GM12891 (cell line): ENCODE measurements around the gene IFIT1.
"Not testable (repeated sequence)": the region's sequence is repeated elsewhere in the genome, so short reads cannot be mapped to it uniquely, and the experiment has no call there.

ENCODE experiments used
- DNase-seq: peaks from one replicate; pipeline ENCODE4 v3.0.0; 2011; ENCODE audit warnings: low spot score; ENCODE audit not compliant: insufficient read length
- FAIRE-seq: peaks from 2 replicates; lab custom pipeline; 2011; peaks lifted over from hg19 to GRCh38; lab: Jason Lieb, UNC
- PAX5 ChIP-seq: IDR thresholded peaks from 2 replicates; pipeline ENCODE4 v1.6.1; 2011; ENCODE audit warnings: low read length, moderate library complexity, mild to moderate bottlenecking; ENCODE audit not compliant: insufficient read depth, severe bottlenecking
- POLR2A ChIP-seq: IDR thresholded peaks from 2 replicates; pipeline ENCODE4 v1.6.1; 2011; ENCODE audit warnings: low read depth, low read length, control low read depth
- POLR2AphosphoS5 ChIP-seq: IDR thresholded peaks from 2 replicates; pipeline ENCODE4 v1.6.1; 2011; ENCODE audit warnings: low read depth, low read length, control low read depth
- POU2F2 ChIP-seq: IDR thresholded peaks from 2 replicates; pipeline ENCODE4 v1.6.1; 2011; ENCODE audit warnings: low read depth, mild to moderate bottlenecking, control low read depth, low read length, moderate library complexity
- SPI1 ChIP-seq: IDR thresholded peaks from 2 replicates; pipeline ENCODE4 v1.6.1; 2011; ENCODE audit warnings: low read depth, low read length, control low read depth
- TAF1 ChIP-seq: IDR thresholded peaks from 2 replicates; pipeline ENCODE4 v1.6.1; 2011; ENCODE audit warnings: low read depth, low read length, control low read depth

The IFIT1 gene

DNA sequence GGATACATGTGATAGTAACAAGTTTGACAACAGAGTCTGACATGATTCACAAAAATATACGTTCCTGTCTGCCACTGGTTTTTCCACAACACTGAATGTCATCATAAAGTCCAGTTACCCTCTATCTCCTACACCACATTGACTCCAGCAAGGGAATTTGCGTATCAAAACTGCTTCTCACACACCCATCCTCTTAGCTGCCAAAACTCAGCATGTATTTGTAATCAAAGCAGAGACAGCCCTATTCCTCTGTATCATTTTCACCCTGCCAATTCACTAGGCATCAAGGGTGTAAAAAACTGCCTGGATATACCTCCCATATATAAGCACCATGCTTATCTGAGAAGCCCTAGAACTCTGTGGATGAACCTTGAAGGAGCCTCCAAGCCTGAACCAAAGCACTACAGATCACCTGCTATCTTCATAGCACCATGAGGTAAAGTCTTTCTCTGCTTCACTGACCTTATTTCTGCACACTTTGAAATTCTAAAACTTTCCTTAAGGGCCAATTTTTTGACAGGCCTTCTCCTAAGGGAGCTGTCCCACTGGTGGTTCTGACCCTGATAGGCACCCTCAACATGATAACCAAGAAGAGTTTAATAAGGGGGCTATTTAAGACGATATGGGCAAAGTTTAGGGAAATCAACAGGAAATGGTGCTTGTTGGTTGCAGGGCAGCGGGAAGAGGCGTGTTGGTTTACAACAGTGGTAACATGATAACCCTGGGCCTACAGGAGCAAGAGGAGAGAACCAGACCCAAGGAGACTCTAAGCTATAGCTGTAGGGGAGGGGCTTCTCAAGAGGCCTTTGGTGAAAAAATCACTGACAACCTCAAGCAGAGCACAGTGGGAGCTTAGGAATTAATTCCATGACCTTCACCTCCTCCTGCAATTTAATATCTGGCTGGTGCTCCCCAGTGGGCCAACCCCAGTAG is 14.5 kb upstream of the IFIT1 start, which contains the start of gene IFIT1B:
Gene IFIT1B (plus strand): TSS at position 352 of the 933 bp plus-strand sequence. CDS start 80 bp downstream, at position 432.
- no peak for TF ChIP-seq PAX5
- DNase-seq = no peak
- FAIRE-seq = no peak

DNA sequence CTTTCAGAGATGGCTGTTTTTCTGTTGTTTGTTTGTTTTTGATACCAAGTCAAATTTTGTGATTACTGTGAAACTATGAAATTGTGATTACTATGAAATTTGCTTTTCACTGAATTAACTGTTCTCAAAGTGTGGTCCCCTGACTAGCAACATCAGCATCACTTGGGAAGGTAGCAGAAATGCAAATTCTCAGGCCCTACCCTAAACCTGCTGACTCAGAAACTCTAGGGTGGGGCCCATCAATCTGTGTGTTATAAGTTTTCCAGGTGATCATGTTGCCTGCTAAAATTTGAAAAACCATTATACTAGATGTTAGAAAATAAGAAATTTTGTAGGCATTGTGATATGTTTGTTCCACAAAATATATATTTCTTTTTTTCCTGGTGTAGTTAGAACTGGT is 13.3 kb upstream of the IFIT1 start:
- no peak for TF ChIP-seq PAX5
- TF ChIP-seq POLR2AphosphoS5 = no peak
- no peak for TF ChIP-seq TAF1
- FAIRE-seq (no peak), DNase-seq (no peak)

DNA sequence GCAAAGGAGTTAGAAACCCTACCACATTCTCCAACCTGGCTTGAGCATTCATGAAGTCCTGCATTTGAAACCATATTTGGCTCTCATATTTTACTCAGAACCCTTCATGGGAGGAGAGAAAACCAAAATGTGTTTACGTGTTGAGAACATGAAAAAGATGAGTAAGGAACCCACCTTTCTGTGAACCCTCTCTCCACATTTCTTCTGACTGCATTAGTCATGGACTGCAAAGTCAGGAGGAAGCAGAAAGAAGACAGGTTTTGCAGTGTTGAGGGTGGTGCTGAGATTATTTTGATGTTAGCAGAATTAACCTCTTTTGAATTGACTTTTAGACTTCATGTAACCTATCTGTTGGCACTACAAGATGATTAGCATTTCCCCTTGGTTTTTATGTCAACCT is 9.7 kb upstream of the IFIT1 start:
- DNase-seq (no peak), FAIRE-seq (no peak)
- TF ChIP-seq POLR2AphosphoS5 = no peak
- TF ChIP-seq TAF1 = no peak
- no peak for TF ChIP-seq POLR2A
- TF ChIP-seq PAX5 = no peak
- TF ChIP-seq SPI1 = no peak
- TF ChIP-seq POU2F2 = no peak

DNA sequence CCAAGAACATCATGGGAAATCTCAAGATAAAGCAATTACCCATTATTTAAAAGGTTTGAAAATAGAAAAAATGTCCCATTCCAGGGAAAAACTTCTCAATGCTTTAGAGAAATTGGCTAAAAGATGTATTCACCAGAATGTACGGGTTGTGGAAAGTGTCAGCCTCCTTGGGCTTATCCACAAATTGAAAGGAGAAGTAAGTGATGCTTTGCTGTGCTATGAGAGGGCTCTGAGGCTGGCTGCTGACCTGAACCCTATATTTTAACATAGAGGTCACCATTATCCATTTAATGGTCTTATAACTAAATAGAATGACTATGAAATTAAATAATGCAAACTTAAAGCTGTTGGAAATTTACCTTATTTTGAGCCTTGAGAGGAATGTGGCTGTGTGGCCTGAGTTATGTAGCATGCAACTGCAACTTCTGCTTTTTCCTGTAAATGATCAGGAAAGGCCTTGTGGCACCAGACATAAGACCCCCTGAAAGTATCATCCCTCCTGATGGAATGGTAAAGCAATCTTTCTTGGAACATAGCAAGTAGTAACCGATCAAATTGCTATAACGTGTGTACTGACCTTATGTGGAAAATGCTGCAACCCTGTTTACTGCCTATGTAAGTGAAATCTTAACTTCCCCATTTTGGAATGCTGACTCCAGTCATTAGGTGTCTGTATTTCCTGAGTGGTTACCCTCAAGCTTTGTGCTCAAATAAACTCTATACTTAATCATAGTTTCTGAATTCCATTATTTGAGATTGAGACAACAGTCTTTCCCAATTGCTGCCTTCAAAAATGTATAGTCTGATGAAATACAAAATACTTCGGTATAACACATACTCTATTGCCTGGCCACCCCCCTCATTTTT is 7.7 kb upstream of the IFIT1 start:
- FAIRE-seq = peak; percentile 74
- DNase-seq = no peak
- TF ChIP-seq POU2F2 = no peak
- TF ChIP-seq PAX5 = no peak
- no peak for TF ChIP-seq SPI1
- no peak for TF ChIP-seq TAF1
- TF ChIP-seq POLR2AphosphoS5 = no peak
- no peak for TF ChIP-seq POLR2A

DNA sequence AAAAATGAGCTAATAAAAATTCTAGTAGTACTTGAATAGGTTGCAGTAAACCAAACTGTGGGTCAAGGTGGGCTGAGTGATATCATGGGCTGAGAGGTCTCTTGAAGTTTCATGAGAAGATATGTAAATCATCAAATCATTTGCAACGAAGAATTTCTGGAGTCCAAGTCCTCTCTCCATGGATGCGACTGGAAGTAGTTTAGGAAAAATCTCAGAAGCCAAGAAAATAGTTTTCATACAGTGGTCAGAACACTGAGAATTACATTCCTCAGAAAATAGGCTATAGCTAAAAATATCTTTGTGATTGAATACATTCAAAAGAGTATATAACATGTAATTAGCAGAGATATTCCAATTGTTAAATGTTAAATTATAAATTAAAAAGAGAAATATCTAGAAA is 3.6 kb upstream of the IFIT1 start:
- no peak for FAIRE-seq
- TF ChIP-seq POLR2AphosphoS5 = no peak
- no peak for TF ChIP-seq SPI1

DNA sequence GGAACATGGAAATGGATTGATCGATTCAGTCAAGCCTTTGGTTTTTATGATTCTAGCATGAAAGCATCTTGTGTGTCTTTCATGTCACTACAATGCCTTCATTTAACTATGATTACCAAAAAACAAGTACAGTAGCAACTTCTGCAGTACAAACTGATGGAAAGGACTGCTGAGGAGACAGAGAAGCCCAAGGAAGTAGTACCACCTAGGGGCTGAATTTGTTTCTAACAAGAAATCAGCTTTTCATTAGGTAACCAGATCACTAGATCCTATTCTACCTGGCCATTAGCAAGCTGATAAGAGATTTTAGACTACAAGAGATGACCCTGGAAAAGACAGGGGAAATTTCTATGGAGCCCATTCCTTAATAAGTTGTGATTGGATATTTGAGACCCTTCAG is 3.2 kb upstream of the IFIT1 start:
- FAIRE-seq (no peak), DNase-seq (no peak)

More for the DNA sequence above, 3.6 kb upstream of the IFIT1 start:
- no peak for DNase-seq

DNA sequence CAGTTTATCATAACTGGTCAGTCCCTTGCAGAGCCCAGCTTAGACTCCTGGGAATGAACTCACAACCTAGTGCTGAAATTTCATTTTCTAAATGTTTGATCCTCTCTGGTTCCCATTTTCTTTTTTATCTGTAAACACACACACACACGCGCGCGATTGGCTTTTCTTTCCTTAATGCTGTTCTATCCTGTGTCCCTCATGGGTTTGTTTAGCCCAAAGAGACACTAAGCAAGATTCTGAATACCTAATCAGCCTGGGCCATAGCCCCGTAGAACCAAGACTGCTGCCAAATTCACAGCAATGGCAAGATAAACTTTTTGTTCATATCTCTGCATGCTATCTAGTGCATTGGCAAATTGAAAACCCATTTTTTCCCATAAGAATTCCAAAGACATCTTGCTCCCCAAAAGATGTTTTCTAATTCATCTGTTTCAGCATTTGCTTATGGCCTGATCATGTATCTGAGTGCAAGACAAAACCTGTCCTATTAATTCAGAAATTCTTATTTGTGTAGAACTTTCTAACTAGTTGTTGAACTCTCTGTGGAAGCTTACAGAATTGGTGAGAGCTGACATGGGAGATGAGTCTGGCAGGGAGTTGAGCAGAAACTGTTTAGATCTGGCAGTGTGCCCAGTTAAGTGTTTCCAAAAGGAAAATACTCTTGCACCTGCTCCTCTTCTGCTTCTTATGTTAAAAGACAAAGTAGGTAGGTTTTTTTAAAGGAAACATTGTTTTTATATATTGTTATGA is 1.8 kb upstream of the IFIT1 start:
- TF ChIP-seq POLR2A = no peak
- TF ChIP-seq TAF1 = no peak
- TF ChIP-seq PAX5 = no peak
- no peak for TF ChIP-seq SPI1
- no peak for TF ChIP-seq POLR2AphosphoS5
- TF ChIP-seq POU2F2 = no peak
- FAIRE-seq = no peak
- DNase-seq = no peak

More for the DNA sequence above, 3.2 kb upstream of the IFIT1 start:
- TF ChIP-seq TAF1 (no peak), SPI1 (no peak), PAX5 (no peak), POLR2A (no peak), POU2F2 (no peak), POLR2AphosphoS5 (no peak)

DNA sequence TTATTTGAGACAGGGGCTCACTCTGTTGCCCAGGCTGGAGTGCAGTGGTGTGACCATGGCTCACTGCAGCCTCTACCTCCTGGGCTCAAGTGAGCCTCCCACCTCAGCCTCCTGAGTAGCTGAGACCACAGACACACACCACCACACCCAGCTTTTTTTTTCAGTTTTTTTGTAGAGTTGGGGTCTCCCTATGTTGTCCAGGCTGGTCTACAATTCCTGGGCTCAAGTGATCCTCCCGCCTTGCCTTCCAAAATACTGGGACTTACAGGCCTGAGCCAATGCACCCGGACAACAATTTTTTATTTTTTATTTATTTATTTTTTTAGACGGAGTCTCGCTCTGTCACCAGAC is 1.2 kb upstream of the IFIT1 start:
- not testable (repeated sequence) for FAIRE-seq, DNase-seq

DNA sequence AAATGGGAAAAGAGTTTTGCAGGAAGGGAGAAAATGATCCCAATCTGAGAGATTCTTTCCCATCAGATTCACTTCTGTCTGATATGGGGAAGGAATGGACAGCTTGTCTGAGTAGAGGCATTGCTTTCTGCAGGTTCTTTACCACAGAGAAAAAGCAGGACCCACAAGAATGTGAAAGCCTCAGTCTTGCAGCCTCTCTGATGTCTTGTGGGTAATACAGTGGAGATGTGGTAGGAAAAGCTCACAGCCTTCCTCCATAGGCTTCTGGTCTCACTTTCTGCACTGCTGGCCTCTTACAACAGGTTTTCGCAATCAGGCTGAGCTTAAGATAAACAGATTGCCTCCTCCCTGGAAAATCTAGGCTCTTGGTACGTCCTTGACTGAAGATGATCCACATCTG is 551 bp downstream of the IFIT1 start:
- DNase-seq (no peak), FAIRE-seq (peak; percentile 58)
- TF ChIP-seq POU2F2 = no peak
- TF ChIP-seq PAX5 = no peak
- TF ChIP-seq TAF1 = no peak
- TF ChIP-seq SPI1 = no peak
- no peak for TF ChIP-seq POLR2A
- no peak for TF ChIP-seq POLR2AphosphoS5
